Measurements from ENCODE around the gene SORCS2. TPM values are rescaled to one million over a fixed set of nuclear protein-coding genes. Genes with fewer than 3 reads are reported as not detected.

SORCS2 gene
- total RNA-seq, 2 donors from 2014 or later: 0.68 to 0.92 TPM

GRCh38 chr4:7273738-7274297 is 81.5 kb downstream of the SORCS2 start:
- ATAC-seq (ENCODE audit: insufficient number of reproducible peaks, low FRiP score, low read depth) (no peak), DNase-seq (ENCODE audit: low spot score) (no peak)
- no peak for TF ChIP-seq CTCF (IDR thresholded peaks at IDR 0.05)
- Histone ChIP-seq H3K4me1 (ENCODE audit: control insufficient read depth in 1 of 2, low read depth in 2 of 2) (no peaks in the 10 kb centered on the region), H3K27me3 (replicated peaks; ENCODE audit: insufficient read depth) (no peaks in the 10 kb centered on the region), H3K36me3 (no peaks in the 10 kb centered on the region), H3K4me3 (no peak overlapping the region), H3K9me3 (no peaks in the 10 kb centered on the region), H3K27ac (no peak overlapping the region)

- H3K27me3 ChIP-seq (replicated peaks; ENCODE audit: insufficient read depth): no peaks in the 10 kb centered on the region
- H3K9me3 ChIP-seq: no peaks in the 10 kb centered on the region
- H3K4me3 ChIP-seq: no peak overlapping the region
- H3K36me3 ChIP-seq: no peaks in the 10 kb centered on the region
- no peak for ATAC-seq (ENCODE audit: insufficient number of reproducible peaks, low FRiP score, low read depth)
- no peak for TF ChIP-seq CTCF (IDR thresholded peaks at IDR 0.05)
- no peak for DNase-seq (ENCODE audit: low spot score)
- H3K27ac ChIP-seq: no peak overlapping the region
- no peaks in the 10 kb centered on the region for H3K4me1 ChIP-seq (ENCODE audit: control insufficient read depth in 1 of 2, low read depth in 2 of 2)
Observed at GRCh38 chr4:7275067-7275466, 82.7 kb downstream of the SORCS2 start.

GRCh38 chr4:7275490-7276154 is 83.3 kb downstream of the SORCS2 start:
- Histone ChIP-seq H3K9me3 (no peaks in the 10 kb centered on the region), H3K27me3 (replicated peaks; ENCODE audit: insufficient read depth) (no peaks in the 10 kb centered on the region), H3K4me3 (no peak overlapping the region), H3K4me1 (ENCODE audit: control insufficient read depth in 1 of 2, low read depth in 2 of 2) (no peaks in the 10 kb centered on the region), H3K27ac (no peak overlapping the region), H3K36me3 (no peaks in the 10 kb centered on the region)
- no peak for TF ChIP-seq CTCF (IDR thresholded peaks at IDR 0.05)
- DNase-seq (ENCODE audit: low spot score): no peak
- ATAC-seq (ENCODE audit: insufficient number of reproducible peaks, low FRiP score, low read depth): no peak

- no peaks in the 10 kb centered on the region for H3K9me3 ChIP-seq
- H3K27ac ChIP-seq: no peak overlapping the region
- no peaks in the 10 kb centered on the region for H3K4me1 ChIP-seq (ENCODE audit: control insufficient read depth in 1 of 2, low read depth in 2 of 2)
- no peak overlapping the region for H3K4me3 ChIP-seq
- no peak for TF ChIP-seq CTCF (IDR thresholded peaks at IDR 0.05)
- ATAC-seq (ENCODE audit: insufficient number of reproducible peaks, low FRiP score, low read depth) (no peak), DNase-seq (ENCODE audit: low spot score) (no peak)
- H3K36me3 ChIP-seq: no peaks in the 10 kb centered on the region
- H3K27me3 ChIP-seq (replicated peaks; ENCODE audit: insufficient read depth): no peaks in the 10 kb centered on the region
Observed at GRCh38 chr4:7276515-7276914, 84.2 kb downstream of the SORCS2 start.

GRCh38 chr4:7278071-7278765 is 85.9 kb downstream of the SORCS2 start:
- no peak for DNase-seq (ENCODE audit: low spot score)
- Histone ChIP-seq H3K36me3 (no peaks in the 10 kb centered on the region), H3K27me3 (replicated peaks; ENCODE audit: insufficient read depth) (no peaks in the 10 kb centered on the region), H3K27ac (no peak overlapping the region), H3K4me3 (no peak overlapping the region), H3K4me1 (ENCODE audit: control insufficient read depth in 1 of 2, low read depth in 2 of 2) (no peaks in the 10 kb centered on the region), H3K9me3 (no peaks in the 10 kb centered on the region)
- TF ChIP-seq CTCF (IDR thresholded peaks at IDR 0.05): no peak
- no peak for ATAC-seq (ENCODE audit: insufficient number of reproducible peaks, low FRiP score, low read depth)
